Effector CD4-positive, alpha-beta T cell (primary cell): ENCODE measurements around the gene ZMIZ1.

ENCODE experiments used
- DNase-seq: peaks from one replicate; pipeline ENCODE4 v3.0.0-alpha.2; 2020

Gene ZMIZ1

GRCh38 chr10:79102498-79102874 is 33.7 kb downstream of the ZMIZ1 start:
- DNase-seq = no peak

- no peak for DNase-seq
These were observed 34.4 kb downstream of the ZMIZ1 start for GRCh38 chr10:79103129-79103528.

- no peak for DNase-seq
These were observed 34.8 kb downstream of the ZMIZ1 start for GRCh38 chr10:79103585-79103984.

GRCh38 chr10:79105150-79105739 is 36.5 kb downstream of the ZMIZ1 start:
- DNase-seq = no peak

- no peak for DNase-seq
These were observed 37.1 kb downstream of the ZMIZ1 start for GRCh38 chr10:79105818-79106217.

- DNase-seq = no peak
These were observed 37.7 kb downstream of the ZMIZ1 start for GRCh38 chr10:79106256-79107050.

GRCh38 chr10:79107736-79108264 is 39.0 kb downstream of the ZMIZ1 start:
- DNase-seq = no peak

- no peak for DNase-seq
These were observed 40.0 kb downstream of the ZMIZ1 start for GRCh38 chr10:79108728-79109127.

- DNase-seq = no peak
These were observed 42.7 kb downstream of the ZMIZ1 start for GRCh38 chr10:79111427-79111826.

GRCh38 chr10:79111846-79112614 is 43.3 kb downstream of the ZMIZ1 start:
- DNase-seq = no peak

GRCh38 chr10:79112881-79113431 is 44.2 kb downstream of the ZMIZ1 start:
- no peak for DNase-seq

GRCh38 chr10:79113827-79114226 is 45.1 kb downstream of the ZMIZ1 start:
- DNase-seq = no peak

GRCh38 chr10:79115302-79115701 is 46.5 kb downstream of the ZMIZ1 start:
- no peak for DNase-seq

- DNase-seq = no peak
These were observed 47.6 kb downstream of the ZMIZ1 start for GRCh38 chr10:79116368-79116767.

GRCh38 chr10:79116801-79117723 is 48.3 kb downstream of the ZMIZ1 start:
- DNase-seq = no peak

- no peak for DNase-seq
These were observed 49.8 kb downstream of the ZMIZ1 start for GRCh38 chr10:79118286-79119202.

GRCh38 chr10:79119306-79119705 is 50.5 kb downstream of the ZMIZ1 start:
- no peak for DNase-seq

GRCh38 chr10:79123547-79123963 is 54.8 kb downstream of the ZMIZ1 start:
- no peak for DNase-seq

GRCh38 chr10:79124066-79124465 is 55.3 kb downstream of the ZMIZ1 start:
- no peak for DNase-seq

GRCh38 chr10:79125092-79125491 is 56.3 kb downstream of the ZMIZ1 start:
- no peak for DNase-seq
